ENCODE results near the gene S100A13.

DNA sequence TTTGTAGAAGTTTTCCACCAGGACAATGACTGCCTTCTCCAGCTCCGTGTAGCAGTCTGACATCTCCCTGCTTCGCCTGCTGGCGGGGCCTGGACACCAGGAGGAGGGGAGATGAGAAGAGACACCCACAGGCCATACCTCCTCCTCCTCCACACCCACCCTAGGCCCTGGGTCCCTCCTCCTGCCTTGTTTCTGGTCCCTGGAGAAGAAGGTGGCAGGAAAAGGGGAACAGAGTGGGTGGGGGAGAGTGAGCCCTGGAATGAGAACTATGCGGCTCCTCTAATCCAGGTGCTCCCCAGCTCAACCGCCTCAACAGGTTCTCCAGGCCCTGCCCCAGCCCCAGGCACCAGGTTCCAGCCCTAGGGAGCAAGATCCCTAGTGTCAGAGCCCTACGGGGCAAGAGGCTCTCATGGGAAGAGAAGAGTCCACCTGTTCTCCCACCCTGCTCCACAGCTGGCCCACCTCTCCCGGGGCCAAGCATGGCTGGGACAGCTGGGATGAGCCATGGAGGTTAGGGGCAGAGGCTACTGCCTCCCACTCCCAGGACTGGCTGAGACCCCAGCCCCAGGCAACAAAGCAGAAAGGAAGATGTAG lies 19.1 kb downstream of the S100A13 start:
- no peak for TF ChIP-seq EZH2 (IDR thresholded peaks at IDR 0.05; ENCODE audit: borderline replicate concordance, low read depth, low read length, poor library complexity, severe bottlenecking)
- TF ChIP-seq, protein P1, sequence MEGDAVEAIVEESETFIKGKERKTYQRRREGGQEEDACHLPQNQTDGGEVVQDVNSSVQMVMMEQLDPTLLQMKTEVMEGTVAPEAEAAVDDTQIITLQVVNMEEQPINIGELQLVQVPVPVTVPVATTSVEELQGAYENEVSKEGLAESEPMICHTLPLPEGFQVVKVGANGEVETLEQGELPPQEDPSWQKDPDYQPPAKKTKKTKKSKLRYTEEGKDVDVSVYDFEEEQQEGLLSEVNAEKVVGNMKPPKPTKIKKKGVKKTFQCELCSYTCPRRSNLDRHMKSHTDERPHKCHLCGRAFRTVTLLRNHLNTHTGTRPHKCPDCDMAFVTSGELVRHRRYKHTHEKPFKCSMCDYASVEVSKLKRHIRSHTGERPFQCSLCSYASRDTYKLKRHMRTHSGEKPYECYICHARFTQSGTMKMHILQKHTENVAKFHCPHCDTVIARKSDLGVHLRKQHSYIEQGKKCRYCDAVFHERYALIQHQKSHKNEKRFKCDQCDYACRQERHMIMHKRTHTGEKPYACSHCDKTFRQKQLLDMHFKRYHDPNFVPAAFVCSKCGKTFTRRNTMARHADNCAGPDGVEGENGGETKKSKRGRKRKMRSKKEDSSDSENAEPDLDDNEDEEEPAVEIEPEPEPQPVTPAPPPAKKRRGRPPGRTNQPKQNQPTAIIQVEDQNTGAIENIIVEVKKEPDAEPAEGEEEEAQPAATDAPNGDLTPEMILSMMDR (conservative IDR thresholded peaks at IDR 0.05; ENCODE audit: low read depth, low read length), result no peak

Measured in A673 (cell line).